HG02943 (cell line): ENCODE results near the gene EFHD1.
"Not testable (repeated sequence)": the region's sequence is repeated elsewhere in the genome, so short reads cannot be mapped to it uniquely, and the experiment has no call there.

Experiments used
- ATAC-seq: cut with Tn5 transposase; IDR thresholded peaks from one replicate; pipeline ENCODE4 v1.9.1; 2021; ENCODE audit warnings: mild to moderate bottlenecking, low read depth, moderate library complexity; ENCODE audit not compliant: unreplicated experiment

Gene EFHD1

GRCh38 chr2:232688201-232688600, 54.8 kb downstream of the EFHD1 start:
- ATAC-seq, result no peak

- ATAC-seq, result no peak
Measured at GRCh38 chr2:232689152-232689910, 55.9 kb downstream of the EFHD1 start.

- ATAC-seq, result not testable (repeated sequence)
Measured at GRCh38 chr2:232691117-232691516, 57.7 kb downstream of the EFHD1 start.

- no peak for ATAC-seq
Measured at GRCh38 chr2:232693344-232693743, 59.9 kb downstream of the EFHD1 start.

- ATAC-seq, result no peak
Measured at GRCh38 chr2:232696609-232697058, 63.2 kb downstream of the EFHD1 start.

GRCh38 chr2:232697059-232697806, 63.8 kb downstream of the EFHD1 start, which contains the start of gene GIGYF2:
Gene GIGYF2 (plus strand): TSS chr2:232697331. CDS start chr2:232735198, 37,867 bp downstream.
- ATAC-seq, result peak; percentile 78

GRCh38 chr2:232697807-232698110, 64.4 kb downstream of the EFHD1 start:
- ATAC-seq, result peak; percentile 27

- ATAC-seq, result no peak
Measured at GRCh38 chr2:232698556-232699091, 65.2 kb downstream of the EFHD1 start.

- no peak for ATAC-seq
Measured at GRCh38 chr2:232699110-232699509, 65.7 kb downstream of the EFHD1 start.

- no peak for ATAC-seq
Measured at GRCh38 chr2:232700154-232700553, 66.8 kb downstream of the EFHD1 start.

- no peak for ATAC-seq
Measured at GRCh38 chr2:232707076-232707475, 73.7 kb downstream of the EFHD1 start.

GRCh38 chr2:232713505-232713904, 80.1 kb downstream of the EFHD1 start:
- no peak for ATAC-seq

- no peak for ATAC-seq
Measured at GRCh38 chr2:232714969-232715368, 81.6 kb downstream of the EFHD1 start.

- ATAC-seq, result not testable (repeated sequence)
Measured at GRCh38 chr2:232720056-232720455, 86.7 kb downstream of the EFHD1 start.

GRCh38 chr2:232721261-232721660, 87.9 kb downstream of the EFHD1 start:
- no peak for ATAC-seq

GRCh38 chr2:232721882-232722281, 88.5 kb downstream of the EFHD1 start:
- ATAC-seq, result no peak

GRCh38 chr2:232723027-232723426, 89.6 kb downstream of the EFHD1 start:
- ATAC-seq, result no peak

- ATAC-seq, result no peak
Measured at GRCh38 chr2:232728785-232729184, 95.4 kb downstream of the EFHD1 start.

GRCh38 chr2:232731470-232731869, 98.1 kb downstream of the EFHD1 start:
- no peak for ATAC-seq
